GM19372 (cell line): ENCODE results near the gene NAV3.

Experiments used
- ATAC-seq: cut with Tn5 transposase; IDR thresholded peaks from one replicate; pipeline ENCODE4 v1.9.1; 2021; ENCODE audit warnings: mild to moderate bottlenecking, low read depth, moderate library complexity; ENCODE audit not compliant: unreplicated experiment

The NAV3 gene

GRCh38 chr12:78034025-78034424 lies 203.3 kb downstream of the NAV3 start:
- ATAC-seq = no peak

DNA sequence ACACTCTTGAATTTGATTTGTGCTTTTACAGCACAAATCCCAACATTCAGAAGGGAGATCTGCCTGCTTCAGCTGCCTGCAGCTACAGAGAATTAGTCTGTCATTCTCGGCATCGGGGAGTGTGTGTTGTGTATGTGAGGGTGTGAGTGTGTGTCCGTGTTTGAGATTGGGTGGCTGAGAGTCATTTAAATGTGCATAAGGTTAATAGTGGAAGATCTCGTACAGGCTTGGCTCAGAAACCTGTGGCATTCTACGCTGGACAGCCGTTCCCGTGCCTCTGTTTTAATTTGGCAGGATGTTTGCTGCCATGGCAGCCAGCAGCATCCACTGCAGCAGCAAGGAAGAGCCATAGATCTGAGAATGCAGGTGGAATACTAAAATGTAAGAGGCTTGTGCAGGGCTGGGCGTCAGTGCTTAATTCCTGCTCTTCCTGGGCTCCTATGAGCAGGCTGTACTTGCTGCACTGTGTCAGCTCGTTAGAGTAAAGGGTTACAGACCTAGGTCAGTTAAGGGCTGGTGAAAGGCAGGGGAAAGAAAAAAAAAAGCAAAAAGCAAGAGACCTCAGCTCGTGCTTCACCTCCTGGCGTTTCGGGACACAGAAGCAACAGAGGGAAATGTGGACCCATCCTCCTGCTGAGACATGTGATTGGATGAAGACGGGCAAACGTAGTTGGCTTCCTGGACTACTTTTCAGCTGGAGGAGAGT lies 205.4 kb downstream of the NAV3 start:
- ATAC-seq = no peak

- no peak for ATAC-seq
These were observed 206.2 kb downstream of the NAV3 start for GRCh38 chr12:78036874-78037273.

DNA sequence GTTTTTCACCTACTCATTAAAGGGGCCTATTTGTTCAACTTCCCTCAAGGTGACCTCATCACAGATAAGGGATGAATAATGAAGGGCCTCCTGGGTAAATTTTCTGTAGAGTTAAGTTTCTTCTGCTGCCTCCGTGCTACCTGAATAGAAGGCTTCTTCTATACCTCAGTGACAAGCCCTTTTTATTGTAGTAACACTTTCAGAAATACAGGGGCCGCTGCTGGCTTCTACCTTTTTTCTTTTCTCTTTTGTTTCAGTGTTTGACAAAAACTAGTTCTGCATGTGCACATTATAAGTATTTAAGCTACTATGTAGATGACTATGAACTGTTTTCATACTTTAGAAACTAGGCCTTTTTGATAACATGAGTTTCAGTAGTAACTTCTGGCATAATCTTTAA lies 207.0 kb downstream of the NAV3 start:
- ATAC-seq = no peak

DNA sequence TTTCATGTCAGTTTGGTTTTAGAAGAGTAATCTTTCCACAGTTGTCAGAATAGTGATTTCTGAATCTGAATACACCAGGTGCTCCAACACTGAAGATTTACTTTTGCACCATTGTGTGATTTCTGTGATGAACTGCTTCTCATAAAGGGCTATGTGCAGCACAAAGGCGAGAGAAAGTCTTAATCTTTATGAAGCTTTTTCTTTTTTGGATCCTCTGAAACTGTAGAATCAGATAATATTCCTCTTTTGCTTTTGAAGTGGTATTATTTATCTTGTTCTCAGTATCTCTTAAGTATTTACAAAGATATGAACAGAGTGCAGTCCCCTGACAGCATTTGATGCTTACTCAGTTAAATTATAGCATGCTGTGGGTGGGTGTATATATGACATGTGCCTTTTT lies 207.8 kb downstream of the NAV3 start:
- no peak for ATAC-seq

- no peak for ATAC-seq
These were observed 208.3 kb downstream of the NAV3 start for GRCh38 chr12:78038986-78039385.

DNA sequence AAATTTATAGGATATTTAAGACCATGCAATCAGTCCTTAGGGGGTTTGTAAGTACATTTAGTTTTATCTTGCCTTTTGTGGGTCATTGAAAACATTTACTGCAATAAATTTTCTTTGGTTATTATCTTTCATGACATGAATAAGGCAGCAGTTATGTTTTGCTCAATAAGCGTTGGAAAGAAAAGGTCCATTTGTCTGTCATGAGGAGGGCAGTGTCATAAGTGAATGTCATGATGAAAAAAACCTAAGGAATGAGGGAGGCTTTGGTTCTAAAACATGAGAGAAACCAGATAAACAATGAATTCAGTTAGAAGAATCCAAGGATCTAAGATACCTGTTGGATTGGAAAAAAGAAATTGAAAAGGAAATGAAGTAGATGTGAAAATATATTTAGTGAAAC lies 209.4 kb downstream of the NAV3 start:
- ATAC-seq = no peak

DNA sequence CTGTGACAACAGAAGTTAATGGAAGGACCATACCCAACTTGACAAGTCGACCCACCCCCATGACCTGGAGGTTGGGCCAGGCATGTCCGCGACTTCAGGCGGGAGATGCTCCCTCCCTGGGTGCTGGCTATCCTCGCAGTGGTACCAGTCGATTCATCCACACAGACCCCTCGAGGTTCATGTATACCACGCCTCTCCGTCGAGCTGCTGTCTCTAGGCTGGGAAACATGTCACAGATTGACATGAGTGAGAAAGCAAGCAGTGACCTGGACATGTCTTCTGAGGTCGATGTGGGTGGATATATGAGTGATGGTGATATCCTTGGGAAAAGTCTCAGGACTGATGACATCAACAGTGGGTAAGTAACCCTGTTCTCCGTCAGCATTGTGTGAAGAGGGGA lies 220.1 kb downstream of the NAV3 start:
- no peak for ATAC-seq

DNA sequence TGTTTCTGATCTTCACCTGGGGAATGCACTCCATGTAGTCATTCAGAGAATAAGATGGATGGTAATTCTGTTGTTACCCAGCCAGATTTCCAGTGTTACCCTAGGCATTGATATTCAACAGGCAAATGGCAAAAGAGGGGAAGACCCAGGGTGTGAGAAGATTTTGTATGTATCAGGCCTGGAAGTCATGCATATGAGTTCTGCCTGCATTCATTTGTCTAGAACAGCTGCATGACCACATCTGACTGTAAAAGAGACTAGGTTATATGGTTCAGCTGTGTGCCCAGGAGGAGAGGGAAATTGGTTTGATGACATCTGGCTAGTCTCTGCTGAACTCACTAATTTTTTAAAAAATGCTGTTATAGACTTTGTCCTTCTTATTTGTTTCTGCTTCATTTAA lies 224.9 kb downstream of the NAV3 start:
- ATAC-seq = no peak

DNA sequence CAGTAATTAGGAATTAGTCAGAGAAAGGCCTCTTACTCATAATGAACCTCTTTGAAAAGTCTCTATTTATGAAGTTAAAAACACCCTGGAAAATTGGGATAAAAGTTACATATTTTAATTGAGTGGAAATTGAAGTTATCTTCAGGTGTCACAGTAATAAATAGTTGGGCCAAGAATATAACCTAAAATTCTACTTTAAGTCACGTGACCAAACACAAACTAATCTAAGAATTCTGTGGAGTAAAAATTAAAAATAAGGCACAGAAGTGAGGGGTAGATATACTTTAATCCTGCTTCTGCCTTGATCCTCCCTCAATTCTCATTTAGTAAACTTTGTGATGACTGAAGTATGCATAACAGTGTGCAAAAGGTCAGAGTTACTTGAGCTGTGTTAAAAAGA lies 226.4 kb downstream of the NAV3 start:
- ATAC-seq = no peak

GRCh38 chr12:78060186-78060585 lies 229.5 kb downstream of the NAV3 start:
- no peak for ATAC-seq

DNA sequence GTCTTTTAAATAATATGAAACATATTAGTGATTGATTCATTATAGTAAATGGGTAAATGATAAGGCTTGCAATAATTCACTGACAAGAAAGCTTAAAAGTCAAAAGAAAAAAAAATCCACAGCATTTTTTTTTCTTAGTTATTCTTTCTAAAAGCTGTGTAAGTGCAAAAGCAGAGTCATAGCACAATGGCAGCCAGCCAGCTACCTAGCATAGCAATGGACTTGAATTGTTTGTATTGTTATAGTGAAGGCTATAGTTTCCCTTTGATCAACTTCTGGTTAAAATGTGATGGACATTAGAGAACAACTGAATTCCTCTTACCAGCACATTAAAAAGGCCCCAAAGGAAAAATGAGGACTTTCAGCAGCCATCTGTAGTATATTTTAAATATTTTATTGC lies 232.1 kb downstream of the NAV3 start:
- ATAC-seq = no peak

DNA sequence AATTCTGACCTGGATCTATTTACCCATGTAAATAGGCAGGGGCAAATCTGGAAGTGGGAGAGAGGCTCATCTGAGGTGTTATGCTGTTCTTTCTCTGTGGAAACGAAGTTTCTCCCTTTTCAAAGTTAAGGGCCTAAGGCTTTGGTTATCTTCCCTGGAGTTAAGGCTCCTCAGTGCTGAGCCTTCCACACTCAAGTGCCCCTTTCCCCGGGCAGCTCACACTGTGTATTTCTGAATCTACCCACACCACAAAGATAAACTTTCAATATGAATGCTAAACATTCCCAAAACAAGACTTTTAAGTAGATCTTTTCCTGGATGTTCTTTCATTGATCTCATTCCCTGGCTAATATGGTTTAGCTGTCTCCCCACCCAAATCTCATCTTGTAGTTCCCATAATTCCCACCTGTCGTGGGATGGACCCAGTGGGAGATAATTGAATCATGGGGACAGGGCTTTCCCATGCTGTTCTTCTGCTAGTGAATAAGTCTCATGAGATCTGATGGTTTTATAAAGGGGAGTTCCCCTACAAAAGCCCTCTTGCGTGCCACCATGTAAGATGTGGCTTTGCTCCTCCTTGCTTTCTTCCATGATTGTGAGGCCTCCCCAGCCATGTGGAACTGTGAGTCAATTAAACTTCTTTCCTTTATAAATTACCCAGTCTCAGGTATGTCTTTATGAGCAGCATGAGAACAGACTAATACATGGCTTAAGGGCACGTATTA lies 251.1 kb downstream of the NAV3 start:
- no peak for ATAC-seq

GRCh38 chr12:78085542-78086182 lies 255.0 kb downstream of the NAV3 start:
- no peak for ATAC-seq

GRCh38 chr12:78086553-78087362 lies 256.1 kb downstream of the NAV3 start:
- no peak for ATAC-seq

DNA sequence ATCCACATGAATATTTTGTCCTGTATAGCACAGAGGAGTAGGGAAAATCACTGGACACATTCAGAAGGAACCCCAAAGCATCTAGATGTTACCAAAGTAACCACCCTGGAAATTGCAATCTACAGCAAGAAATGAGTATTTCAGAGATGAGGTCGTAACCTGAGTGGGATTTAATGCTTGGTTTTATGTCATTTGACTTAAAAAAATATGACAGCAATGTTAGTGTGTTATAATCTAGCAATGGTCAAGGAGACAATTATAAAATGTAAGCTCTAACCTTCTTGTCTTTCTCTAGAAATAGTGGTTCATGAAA lies 256.6 kb downstream of the NAV3 start:
- no peak for ATAC-seq

DNA sequence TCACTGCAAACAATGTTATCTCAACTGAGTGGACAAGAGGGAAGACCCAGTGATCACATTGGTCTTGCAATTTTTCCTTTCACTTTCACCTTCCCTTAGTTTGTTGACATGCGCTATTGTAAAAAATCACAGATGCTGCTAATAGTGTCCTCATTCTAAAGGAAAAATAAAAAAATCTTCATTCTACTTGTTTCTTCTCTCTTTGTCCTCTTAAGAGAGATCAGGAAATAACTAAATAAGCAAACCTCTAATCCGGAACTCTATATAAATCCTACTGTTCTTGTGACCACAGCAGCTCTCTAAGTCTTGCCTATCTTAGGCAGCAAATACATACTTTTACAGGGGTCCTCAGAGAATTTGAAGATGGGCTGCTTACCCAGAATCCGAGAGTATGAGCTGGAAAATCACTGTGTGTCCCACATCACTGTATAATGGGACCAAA lies 257.7 kb downstream of the NAV3 start:
- ATAC-seq = no peak

GRCh38 chr12:78090266-78090665 lies 259.6 kb downstream of the NAV3 start:
- ATAC-seq = no peak

DNA sequence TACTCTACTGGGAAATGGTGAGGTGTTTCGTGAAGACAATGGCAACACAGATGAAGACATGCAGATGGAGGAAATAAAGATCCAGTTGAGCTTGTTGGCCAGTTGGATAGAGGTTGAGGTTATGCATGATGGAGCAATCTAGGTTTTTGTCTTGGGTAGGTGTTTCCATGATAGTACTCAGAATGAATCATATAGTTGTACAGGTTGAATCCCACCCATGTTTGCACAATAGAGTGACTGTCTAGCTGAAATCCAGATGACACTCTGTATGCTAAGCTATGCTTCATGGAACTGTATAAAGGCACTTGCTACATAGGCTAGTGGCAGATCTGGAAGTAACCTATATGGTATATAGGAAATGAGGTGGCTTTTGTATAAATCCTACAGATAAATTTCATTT lies 264.9 kb downstream of the NAV3 start:
- no peak for ATAC-seq

DNA sequence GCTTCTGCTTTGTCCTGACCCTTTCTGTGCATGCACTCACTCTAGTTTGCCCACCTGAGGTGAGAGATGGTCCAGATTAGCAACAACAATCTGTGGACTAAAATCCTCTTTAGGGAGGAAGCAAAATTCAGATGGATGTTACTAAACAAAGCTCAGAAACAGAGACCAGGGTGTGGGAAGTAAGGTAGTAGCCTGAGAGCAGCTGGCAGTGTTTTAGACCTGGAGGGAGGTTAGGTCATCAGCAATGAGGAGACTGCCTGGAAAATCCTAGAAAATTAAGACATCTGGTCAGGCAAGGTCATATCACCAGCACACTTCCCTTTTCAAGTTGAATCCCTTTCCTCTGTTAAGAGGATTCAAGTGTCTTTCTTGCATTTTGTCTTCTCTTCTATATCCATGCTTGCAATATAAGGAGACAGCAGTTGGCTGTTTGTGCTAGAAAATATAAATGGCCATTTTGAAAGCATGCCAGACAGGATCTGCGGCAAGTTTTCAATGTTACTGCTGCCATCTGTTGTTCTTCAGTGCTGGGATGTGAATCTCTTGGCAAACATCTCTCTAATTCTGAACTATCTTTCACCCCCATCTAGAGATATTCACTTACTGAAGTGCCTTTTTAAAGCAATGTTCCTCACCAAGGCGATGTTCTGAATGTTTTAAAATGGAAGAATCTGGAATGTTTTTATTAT lies 266.4 kb downstream of the NAV3 start:
- ATAC-seq = no peak

DNA sequence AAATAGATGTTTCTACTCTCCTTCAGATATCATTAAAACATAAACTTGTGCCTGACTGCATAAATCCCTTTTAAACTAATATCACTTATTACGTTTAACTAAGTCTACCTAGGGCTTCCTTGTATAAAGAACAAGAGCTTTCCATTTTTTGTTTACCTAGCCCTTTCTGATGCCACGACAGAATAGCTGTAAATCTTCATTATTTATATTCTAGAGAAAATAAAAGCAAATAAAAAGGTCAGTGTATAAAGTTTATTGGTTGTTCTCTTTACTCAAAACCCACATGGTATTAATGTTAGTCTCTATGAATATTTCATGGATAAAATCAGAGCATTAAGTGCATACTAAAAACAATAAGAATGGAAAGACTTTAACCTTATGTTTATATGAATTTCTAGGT lies 269.1 kb downstream of the NAV3 start:
- ATAC-seq = no peak
